K562 treated with DMSO at 1 percent for 4 hours (cell line): Measurements from ENCODE around the gene SPA17. TPM values are rescaled to one million over a fixed set of nuclear protein-coding genes. Genes with fewer than 3 reads are reported as not detected.

Source experiments
- total RNA-seq: library from RNA; unstranded; fragments of 300-600 nt; gene quantifications from 2 replicates; pipeline ENCODE4 v1.2.3, GENCODE V29; 2022; ENCODE audit not compliant: insufficient read depth

SPA17 gene
- 7.8 and 10.6 TPM in 2 replicates for total RNA-seq

GRCh38 chr11:124673333-124674167 is at the start of gene SPA17, which contains the start of gene SIAE:
Gene SPA17 (plus strand): TSS chr11:124673904. CDS start chr11:124675265, 1,361 bp downstream.
Gene SIAE (minus strand): TSS chr11:124673739. CDS start chr11:124673708, 31 bp downstream.

DNA sequence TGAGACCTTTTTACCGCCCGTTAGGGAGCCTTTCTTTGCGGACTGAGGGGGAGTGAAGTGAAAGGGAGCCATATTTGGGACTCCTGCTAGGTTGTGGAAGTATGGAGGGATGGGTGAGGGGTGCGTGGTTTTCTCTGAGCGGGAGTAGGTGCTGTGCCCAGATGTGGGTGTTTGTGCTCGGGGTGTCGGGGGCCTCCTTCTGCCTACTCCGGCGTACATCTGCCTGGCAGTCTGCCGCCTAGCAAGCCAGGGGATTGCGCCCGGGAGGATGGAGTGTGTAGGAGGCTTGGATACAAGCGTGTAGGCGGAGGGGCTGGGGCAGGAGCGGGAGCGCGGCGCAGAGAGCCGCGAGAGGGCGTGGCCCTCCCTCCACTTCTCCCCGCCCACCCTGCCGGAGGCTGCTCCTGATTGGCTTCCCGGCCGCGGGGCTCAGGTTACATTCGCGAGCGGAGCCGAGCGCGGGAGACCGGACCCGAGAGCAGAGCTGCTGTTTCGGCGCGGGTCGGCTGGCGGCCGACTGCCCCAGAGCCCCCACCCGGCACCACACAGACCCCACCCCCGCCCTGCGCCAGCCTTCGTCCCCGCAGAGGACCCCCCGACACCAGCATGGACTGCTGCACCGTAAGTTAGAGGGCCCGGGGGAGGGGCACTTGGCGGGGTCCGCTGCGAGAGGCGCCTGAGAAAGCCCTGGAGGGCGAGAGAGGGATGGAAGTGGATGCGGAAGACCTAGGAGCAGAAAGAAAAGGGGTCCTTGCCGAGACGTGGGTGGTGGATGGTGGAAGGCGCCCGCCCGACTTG is 66.0 kb downstream of the SPA17 start, which contains the start of gene NRGN:
Gene NRGN, plus strand, starts transcription at position 464 of the 798 bp plus-strand sequence. Its CDS starts 143 bp downstream, at position 607.

Other genes with a start within 250 kb of the SPA17 start
- gene OR8B4, start 249.0 kb upstream of the SPA17 start, total RNA-seq, result not detected in 2 replicates
- not detected in 2 replicates for gene OR8B8, start 228.2 kb upstream of the SPA17 start, total RNA-seq
- not detected in 2 replicates for gene OR8B12, start 130.2 kb upstream of the SPA17 start, total RNA-seq
- 0.20 and 0.85 TPM in 2 replicates for gene OR8A1, start 103.9 kb upstream of the SPA17 start, total RNA-seq
- 1.1 and 1.2 TPM in 2 replicates for gene PANX3, start 62.5 kb upstream of the SPA17 start, total RNA-seq
- gene TBRG1, start 51.0 kb upstream of the SPA17 start, total RNA-seq, result 27.6 and 32.3 TPM in 2 replicates
- gene SIAE, start 165 bp upstream of the SPA17 start, total RNA-seq, result 1.1 and 2.1 TPM in 2 replicates
- 5.4 and 8.4 TPM in 2 replicates for gene NRGN, start 66.0 kb downstream of the SPA17 start, total RNA-seq
- not detected in 2 replicates for gene VSIG2, start 78.4 kb downstream of the SPA17 start, total RNA-seq
- gene ESAM, start 88.4 kb downstream of the SPA17 start, total RNA-seq, result 1.4 and 1.9 TPM in 2 replicates
- 2.8 and 4.4 TPM in 2 replicates for gene MSANTD2, start 126.5 kb downstream of the SPA17 start, total RNA-seq
- 0.88 TPM in 1 of 2 replicates, not detected in the other for gene ROBO3, start 191.5 kb downstream of the SPA17 start, total RNA-seq
- not detected in 2 replicates for gene ROBO4, start 224.0 kb downstream of the SPA17 start, total RNA-seq
- gene HEPN1, start 245.3 kb downstream of the SPA17 start, total RNA-seq, result not detected in 2 replicates